Sigmoid colon (tissue), 7 donors: ENCODE results near the gene RPS6KA2. TPM values are rescaled to one million over a fixed set of nuclear protein-coding genes. Genes with fewer than 3 reads are reported as not detected.

Experiments used
- DNase-seq: peaks from one replicate; pipeline ENCODE4 v3.0.0-alpha.2; 2019
- H3K27ac ChIP-seq, 4 donors: fragments of 200-600 bp; sonication (generic); one replicate each; pipeline ENCODE4 v1.5.1; 2016 to 2019; ENCODE audit warnings: mild to moderate bottlenecking in 1 of 4
- H3K27me3 ChIP-seq, 3 donors: fragments of 200-600 bp; sonication (generic); one replicate each; pipeline ENCODE4 v1.5.1; 2019; ENCODE audit warnings: mild to moderate bottlenecking in 1 of 3
- H3K36me3 ChIP-seq, 4 donors: fragments of 200-600 bp; sonication (generic); one replicate each; pipeline ENCODE4 v1.5.1; 2016 to 2019
- H3K4me1 ChIP-seq, 4 donors: fragments of 200-600 bp; sonication (generic); one replicate each; pipeline ENCODE4 v1.5.1; 2017 to 2019
- H3K4me3 ChIP-seq, 4 donors: fragments of 200-600 bp; sonication (generic); one replicate each; pipeline ENCODE4 v1.5.1; 2017 to 2019; ENCODE audit warnings: mild to moderate bottlenecking in 2 of 4, moderate library complexity in 1 of 4
- H3K9me3 ChIP-seq, 4 donors: fragments of 200-600 bp in 3 of 4; sonication (generic) in 3 of 4; one replicate each; pipeline versions ENCODE4 v1.5.1 to v1.6.1; 2013 to 2019
- EP300 ChIP-seq, 4 donors: sonication (generic); formaldehyde crosslinking; IDR thresholded peaks; one replicate each; pipeline ENCODE4 v1.6.1; 2017; ENCODE audit warnings: antibody characterized with exemption in 4 of 4
- POLR2A ChIP-seq, 2 donors: fragments of 450-650 bp; IDR thresholded peaks; one replicate each; pipeline ENCODE4 v1.6.1; 2016; ENCODE audit warnings: antibody characterized with exemption in 2 of 2, mild to moderate bottlenecking in 2 of 2, moderate library complexity in 2 of 2
- POLR2AphosphoS5 ChIP-seq, 4 donors: sonication (generic); formaldehyde crosslinking; IDR thresholded peaks; one replicate each; pipeline ENCODE4 v1.6.1; 2017; ENCODE audit warnings: antibody characterized with exemption in 4 of 4
- WGBS, 2 donors: extraction: QIAGEN DNeasy Blood & Tissue Kit; methylation state at CpG; one replicate each; pipeline ENCODE4 v1.1.7; 2013; 5-methylcytosine and 5-hydroxymethylcytosine counted together
- intact Hi-C: fragments of 100-400 bp; cut with DNase I; formaldehyde crosslinking; loops from one replicate; pipeline ENCODE4 v1.15.1; 2023
- polyA plus RNA-seq, 3 donors: library from polyadenylated mRNA; stranded (reverse); fragments of 200-250 nt; gene quantifications; one replicate each; pipeline ENCODE4 v1.2.3, GENCODE V29; 2013
- total RNA-seq, 4 donors: library from RNA; depleted of rRNA; stranded (reverse); fragments of >200 nt; gene quantifications; one replicate each; pipeline ENCODE4 v1.1.0, GENCODE V29; 2016
- TF ChIP-seq, protein P1 (sequence below), 4 experiments: fragments of 450-650 bp in 3 of 4; fragments of 200-600 bp in 1 of 4; IDR thresholded peaks; one replicate each; pipeline ENCODE4 v1.5.1; 2016 to 2019; ENCODE audit warnings: antibody characterized with exemption in 4 of 4, mild to moderate bottlenecking in 3 of 4, moderate library complexity in 2 of 4
- donor health status: healthy with polysubstance abuse.
- donor health status: Bipolar disorder and iron deficiency.
- donor health status: healthy.

The RPS6KA2 gene
- total and polyA plus RNA-seq, 7 donors, result 6.5 to 44.7 (median 27.8) TPM

DNA sequence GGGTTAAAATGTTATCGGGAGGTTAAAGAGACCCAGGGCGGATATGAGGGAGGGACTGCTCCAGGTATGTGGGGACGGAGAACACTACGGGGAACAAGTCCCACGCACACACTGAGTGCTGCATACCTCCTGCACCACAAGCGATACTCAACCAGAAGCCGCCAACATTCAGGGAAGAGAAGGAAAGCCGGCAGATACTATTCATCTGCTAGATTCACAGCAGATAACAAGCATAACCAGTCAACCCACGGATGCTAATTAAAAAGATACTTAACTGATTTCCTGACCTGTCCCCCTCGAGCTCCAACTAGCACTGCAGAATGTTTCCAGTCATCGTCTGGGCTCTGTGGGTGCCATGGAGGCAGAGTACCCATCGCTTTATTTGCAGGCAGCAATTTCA, 45.1 kb upstream of the RPS6KA2 start:
- Histone ChIP-seq H3K4me1 (peaks cover 0 to 26% (median 0%) of the 10 kb centered on the region in 4 donors), H3K4me3 (no peak overlapping the region), H3K36me3 (no peaks in the 10 kb centered on the region), H3K27me3 (no peaks in the 10 kb centered on the region), H3K27ac (no peak overlapping the region), H3K9me3 (no peaks in the 10 kb centered on the region)
- TF ChIP-seq POLR2A (IDR thresholded peaks at IDR 0.05), result no peak
- WGBS, 2 donors, result 54 to 57% methylated on average over 12 of the region's 12 CpGs
- no peak for DNase-seq
- intact Hi-C loops, result no loop called here

DNA sequence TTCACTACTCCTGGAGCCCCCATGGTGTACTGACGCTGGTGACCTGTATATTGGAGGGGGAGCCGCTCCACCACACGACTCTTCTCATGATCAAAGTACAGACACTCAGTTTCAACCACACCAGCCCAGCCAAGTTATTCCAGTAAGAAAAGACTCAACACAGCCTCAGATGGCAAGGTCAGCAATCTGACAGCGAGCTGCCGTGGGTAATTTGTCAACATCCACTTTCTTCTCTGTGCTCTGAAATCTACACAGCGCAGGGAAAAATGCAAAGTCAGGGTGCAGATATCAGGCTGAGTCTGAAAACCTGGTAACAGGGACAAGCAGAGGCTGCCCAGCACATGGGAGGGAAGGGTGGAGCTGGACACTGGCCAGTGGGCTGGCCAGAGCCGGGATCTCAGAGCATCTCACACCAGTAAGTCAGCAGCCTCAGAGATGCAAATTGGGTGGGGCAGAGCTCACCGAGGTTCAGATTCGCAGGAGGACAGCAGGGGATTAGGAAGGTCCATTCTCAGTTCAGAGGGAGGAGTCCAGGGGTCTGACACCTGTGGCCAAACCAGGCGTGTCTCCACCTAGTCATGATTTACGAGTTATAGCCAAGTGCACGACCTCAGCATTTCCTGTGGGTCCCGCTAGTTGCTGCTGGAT, 44.5 kb upstream of the RPS6KA2 start:
- Histone ChIP-seq H3K4me3 (no peak overlapping the region), H3K27ac (no peak overlapping the region), H3K4me1 (peaks cover 0 to 26% (median 0%) of the 10 kb centered on the region in 4 donors), H3K36me3 (no peaks in the 10 kb centered on the region), H3K27me3 (no peaks in the 10 kb centered on the region), H3K9me3 (no peaks in the 10 kb centered on the region)
- no peak for DNase-seq
- WGBS, 2 donors, result 28 to 32% methylated on average over 13 of the region's 13 CpGs
- intact Hi-C loops, result no loop called here
- TF ChIP-seq POLR2AphosphoS5 (IDR thresholded peaks at IDR 0.05), result no peak
- TF ChIP-seq POLR2A (IDR thresholded peaks at IDR 0.05), result no peak
- TF ChIP-seq, protein P1, sequence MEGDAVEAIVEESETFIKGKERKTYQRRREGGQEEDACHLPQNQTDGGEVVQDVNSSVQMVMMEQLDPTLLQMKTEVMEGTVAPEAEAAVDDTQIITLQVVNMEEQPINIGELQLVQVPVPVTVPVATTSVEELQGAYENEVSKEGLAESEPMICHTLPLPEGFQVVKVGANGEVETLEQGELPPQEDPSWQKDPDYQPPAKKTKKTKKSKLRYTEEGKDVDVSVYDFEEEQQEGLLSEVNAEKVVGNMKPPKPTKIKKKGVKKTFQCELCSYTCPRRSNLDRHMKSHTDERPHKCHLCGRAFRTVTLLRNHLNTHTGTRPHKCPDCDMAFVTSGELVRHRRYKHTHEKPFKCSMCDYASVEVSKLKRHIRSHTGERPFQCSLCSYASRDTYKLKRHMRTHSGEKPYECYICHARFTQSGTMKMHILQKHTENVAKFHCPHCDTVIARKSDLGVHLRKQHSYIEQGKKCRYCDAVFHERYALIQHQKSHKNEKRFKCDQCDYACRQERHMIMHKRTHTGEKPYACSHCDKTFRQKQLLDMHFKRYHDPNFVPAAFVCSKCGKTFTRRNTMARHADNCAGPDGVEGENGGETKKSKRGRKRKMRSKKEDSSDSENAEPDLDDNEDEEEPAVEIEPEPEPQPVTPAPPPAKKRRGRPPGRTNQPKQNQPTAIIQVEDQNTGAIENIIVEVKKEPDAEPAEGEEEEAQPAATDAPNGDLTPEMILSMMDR (IDR thresholded peaks at IDR 0.05), result no peak
- TF ChIP-seq EP300 (IDR thresholded peaks at IDR 0.05), result no peak

DNA sequence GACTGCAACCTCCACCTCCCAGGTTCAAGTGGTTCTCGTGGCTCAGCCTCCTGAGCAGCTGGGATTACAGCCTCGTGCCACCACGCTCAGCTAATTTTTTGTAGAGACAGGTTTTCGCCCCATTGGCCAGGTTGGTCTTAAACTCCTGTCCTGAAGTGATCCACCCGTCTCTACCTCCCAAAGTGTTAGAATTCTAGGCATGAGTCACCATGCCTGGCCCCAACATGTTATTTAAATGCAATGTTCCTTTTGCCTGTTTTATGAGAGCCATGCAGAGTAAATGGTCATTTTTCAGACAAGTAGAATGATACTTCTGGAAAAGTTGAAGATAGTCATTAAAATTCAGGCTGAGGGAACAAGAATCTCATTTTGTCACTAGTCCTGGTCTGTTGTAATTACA, 43.8 kb upstream of the RPS6KA2 start:
- H3K27ac ChIP-seq, result no peak overlapping the region
- H3K27me3 ChIP-seq, result no peaks in the 10 kb centered on the region
- no peak for DNase-seq
- TF ChIP-seq EP300 (IDR thresholded peaks at IDR 0.05), result no peak
- no peak for TF ChIP-seq POLR2AphosphoS5 (IDR thresholded peaks at IDR 0.05)
- 88 to 96% methylated on average over 5 of the region's 5 CpGs for WGBS, 2 donors
- H3K4me1 ChIP-seq, result peaks cover 0 to 26% (median 0%) of the 10 kb centered on the region in 4 donors
- intact Hi-C loops, result no loop called here
- H3K4me3 ChIP-seq, result no peak overlapping the region
- no peaks in the 10 kb centered on the region for H3K9me3 ChIP-seq
- H3K36me3 ChIP-seq, result no peaks in the 10 kb centered on the region

DNA sequence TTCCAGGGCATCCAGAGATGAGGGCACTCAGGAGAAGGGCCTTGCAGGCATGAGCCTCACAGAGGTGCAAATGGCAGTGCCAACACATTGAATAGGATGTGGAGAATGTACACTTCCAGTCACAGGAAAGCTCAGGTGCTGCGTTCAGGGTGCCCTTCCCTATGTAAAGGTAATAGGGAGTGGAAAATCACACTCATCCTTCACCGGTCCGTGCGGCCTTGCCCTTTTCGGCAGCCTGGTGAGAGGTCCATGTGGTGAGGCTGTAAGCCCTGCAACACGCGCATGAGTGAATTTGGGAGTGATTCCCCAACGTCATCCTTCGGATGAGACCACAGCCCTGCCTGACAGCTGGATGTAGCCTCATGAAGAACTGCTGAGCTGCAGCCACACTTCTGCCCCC, 43.0 kb upstream of the RPS6KA2 start:
- Histone ChIP-seq H3K36me3 (no peaks in the 10 kb centered on the region), H3K27ac (no peak overlapping the region), H3K27me3 (no peaks in the 10 kb centered on the region), H3K4me1 (peaks cover 0 to 26% (median 0%) of the 10 kb centered on the region in 4 donors), H3K9me3 (no peaks in the 10 kb centered on the region), H3K4me3 (no peak overlapping the region)
- 95 to 96% methylated on average over 9 of the region's 9 CpGs for WGBS, 2 donors
- TF ChIP-seq POLR2AphosphoS5 (IDR thresholded peaks at IDR 0.05) (no peak), EP300 (IDR thresholded peaks at IDR 0.05) (no peak), POLR2A (IDR thresholded peaks at IDR 0.05) (no peak)
- no peak for DNase-seq
- intact Hi-C loops, result no loop called here

DNA sequence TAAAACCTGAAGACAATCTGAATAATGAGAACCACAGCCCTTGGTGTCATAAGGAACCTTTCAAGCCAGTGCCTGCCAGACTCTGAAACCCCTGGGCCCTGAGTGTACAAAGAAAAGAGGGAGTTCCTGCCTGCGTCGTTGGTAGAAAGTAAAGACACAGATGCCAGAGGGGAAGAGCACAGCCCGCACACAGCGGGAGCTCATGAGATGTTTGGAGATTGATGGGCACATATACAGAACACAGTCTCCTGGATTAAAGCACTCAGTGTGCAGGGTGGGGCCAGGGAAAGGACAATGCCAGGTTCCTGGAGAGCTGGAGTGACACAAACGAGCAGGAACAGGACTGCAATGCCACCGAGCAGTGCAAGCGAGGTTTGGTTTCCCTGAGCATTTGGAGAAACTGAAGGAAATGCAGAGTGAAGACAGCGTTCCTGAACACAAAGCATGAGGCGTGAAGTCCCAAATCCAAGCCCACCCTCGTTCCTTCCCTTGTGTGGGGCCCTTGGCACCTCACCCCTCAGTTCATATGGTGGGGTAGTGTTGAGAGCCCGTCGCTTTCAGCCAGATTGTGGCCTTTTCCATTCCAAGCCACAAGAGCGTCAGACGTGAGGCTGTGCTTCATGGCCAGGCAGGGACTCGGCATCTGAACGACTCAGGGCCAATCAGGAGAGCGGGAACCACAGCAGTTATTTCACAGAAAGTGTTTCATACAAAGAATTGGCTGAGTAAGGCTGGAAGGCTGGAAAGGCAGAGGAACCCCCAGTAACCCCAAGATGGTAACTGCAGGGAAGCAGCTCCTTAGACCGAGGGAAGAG, 41.0 kb upstream of the RPS6KA2 start:
- H3K4me3 ChIP-seq, result no peak overlapping the region
- no peak overlapping the region for H3K27ac ChIP-seq
- 81 to 85% methylated on average over 18 of the region's 18 CpGs for WGBS, 2 donors
- H3K4me1 ChIP-seq, result peaks cover 0 to 25% (median 6%) of the 10 kb centered on the region in 4 donors
- no peak for DNase-seq
- intact Hi-C loops, result no loop called here
- no peaks in the 10 kb centered on the region for H3K27me3 ChIP-seq
- no peaks in the 10 kb centered on the region for H3K9me3 ChIP-seq
- TF ChIP-seq EP300 (IDR thresholded peaks at IDR 0.05) (no peak), POLR2AphosphoS5 (IDR thresholded peaks at IDR 0.05) (no peak), POLR2A (IDR thresholded peaks at IDR 0.05) (no peak)
- TF ChIP-seq, protein P1 (IDR thresholded peaks at IDR 0.05), result no peak
- H3K36me3 ChIP-seq, result no peaks in the 10 kb centered on the region

DNA sequence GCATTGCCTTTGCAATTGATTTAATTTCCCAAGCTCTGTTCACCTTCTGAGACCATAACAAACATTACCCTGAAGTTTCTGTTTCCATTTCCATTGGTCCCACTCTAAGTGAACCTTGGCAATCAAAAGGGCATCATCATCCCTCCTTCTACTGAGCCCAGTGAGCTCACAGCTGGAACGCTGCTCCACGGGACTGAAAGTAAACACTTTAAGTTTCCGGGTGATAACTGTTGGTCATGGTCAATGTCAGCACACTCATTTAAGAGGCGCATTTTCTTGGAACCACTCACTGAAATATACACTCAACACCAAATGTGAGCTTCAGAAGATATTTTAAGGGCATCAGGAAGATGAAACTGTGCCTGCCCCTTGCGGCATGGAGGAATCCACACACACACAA, 37.1 kb upstream of the RPS6KA2 start:
- no peak overlapping the region for H3K27ac ChIP-seq
- intact Hi-C loops, result no loop called here
- H3K27me3 ChIP-seq, result no peaks in the 10 kb centered on the region
- TF ChIP-seq POLR2A (IDR thresholded peaks at IDR 0.05) (no peak), POLR2AphosphoS5 (IDR thresholded peaks at IDR 0.05) (peak in 3 of 4 donors; percentile 48 to 68 (median 64)), EP300 (IDR thresholded peaks at IDR 0.05) (peak in 1 of 4 donors; percentile 12)
- H3K36me3 ChIP-seq, result no peaks in the 10 kb centered on the region
- peaks cover 0 to 13% (median 6%) of the 10 kb centered on the region in 4 donors for H3K4me1 ChIP-seq
- no peak for DNase-seq
- H3K4me3 ChIP-seq, result no peak overlapping the region
- 32 to 59% methylated on average over 5 of the region's 5 CpGs for WGBS, 2 donors
- no peaks in the 10 kb centered on the region for H3K9me3 ChIP-seq
